ENCODE data around the gene OR52B6. TPM values are rescaled to one million over a fixed set of nuclear protein-coding genes. Genes with fewer than 3 reads are reported as not detected.

The OR52B6 gene
- total and polyA plus RNA-seq, 10 of the 15 experiments (the other 5 are each of a cell fraction or from before 2014, with no cell fraction given) = 0.07 TPM; not detected in 9

DNA sequence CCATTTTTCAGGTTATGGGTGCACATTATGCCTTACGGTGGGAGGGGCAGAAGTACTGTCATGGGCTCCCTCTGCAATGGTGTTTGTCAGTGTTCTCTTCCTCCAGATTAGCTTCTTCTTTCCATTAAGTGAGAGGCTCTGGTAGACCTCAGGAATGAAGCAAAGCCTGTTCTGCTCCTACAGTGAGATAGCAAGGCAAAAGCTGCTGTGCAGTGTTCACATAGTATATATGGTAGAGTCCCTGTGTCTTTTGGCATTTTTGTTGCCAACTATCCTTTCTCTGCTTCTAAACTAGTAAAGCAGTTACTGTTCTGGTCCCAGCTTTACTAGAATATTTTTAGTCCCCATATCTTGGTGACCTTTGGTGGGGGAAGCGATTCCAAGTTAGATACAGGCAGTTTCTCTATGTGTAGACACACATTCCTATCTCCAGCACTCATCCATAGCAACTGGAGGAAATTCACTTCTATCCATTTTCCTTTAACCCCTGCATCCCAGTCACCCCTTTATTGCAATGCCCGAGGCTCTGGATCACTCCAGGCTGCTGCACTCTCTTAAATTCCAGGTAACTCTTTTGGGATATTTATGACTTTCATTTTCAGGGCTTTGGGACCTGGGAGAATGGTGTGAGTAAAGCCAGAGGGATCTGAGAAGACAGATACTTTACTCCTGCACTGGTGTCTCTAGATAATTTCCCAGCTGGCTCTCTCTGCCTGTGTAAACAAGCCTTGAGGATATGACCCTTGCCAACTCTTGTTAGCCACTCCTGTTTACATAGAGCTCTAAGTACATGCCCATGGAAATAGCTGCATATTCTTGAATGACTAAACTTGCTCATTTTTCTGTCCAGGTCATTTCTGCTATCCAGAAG, 40.2 kb downstream of the OR52B6 start:
- Histone ChIP-seq H3K4me1 (ENCODE audit: control insufficient read depth, insufficient read depth, low read length) (peaks cover under 1% of the 10 kb centered on the region; the same call in 1 of the 2 replicates), H3K36me3 (ENCODE audit: control insufficient read depth in 2 of 2, insufficient read depth in 2 of 2, low read length in 1 of 2) (no peaks in the 10 kb centered on the region), H3K27ac (ENCODE audit: control insufficient read depth, insufficient read depth) (no peak overlapping the region), H3K9ac (ENCODE audit: control insufficient read depth, insufficient read depth, low read length) (no peak overlapping the region), H3K4me2 (ENCODE audit: control insufficient read depth, insufficient read depth) (no peak overlapping the region), H3K27me3 (replicated peaks in 1 of 2; ENCODE audit: control insufficient read depth in 2 of 2, insufficient read depth in 2 of 2, low read length in 1 of 2) (no peaks in the 10 kb centered on the region), H2AFZ (ENCODE audit: control insufficient read depth, low read depth, low read length) (no peak overlapping the region), H4K20me1 (ENCODE audit: control insufficient read depth, insufficient read depth) (no peaks in the 10 kb centered on the region), H3K79me2 (ENCODE audit: control insufficient read depth, insufficient read depth, low read length) (peaks cover 15% of the 10 kb centered on the region), H3K9me3 (replicated peaks; ENCODE audit: control insufficient read depth, insufficient read depth, low read length) (no peaks in the 10 kb centered on the region), H3K4me3 (no peak overlapping the region)
- 87% methylated on average over 3 of the region's 3 CpGs for WGBS (ENCODE audit: insufficient coverage, insufficient replicate concordance, low lambda C conversion rate, missing lambda C conversion rate)
- no peak for ATAC-seq
- DNase-seq (ENCODE audit: low read depth, low spot score) = no peak
- no peak for FAIRE-seq
- POLR2A ChIA-PET = interaction anchor here (0.8 to 1.4 kb wide), 4 partner anchors 11 to 64 kb away, joined by 3 to 4 read pairs (median 3); partner anchors contain the start of gene TRIM5
- intact Hi-C loops (cut with micrococcal nuclease; ENCODE audit: unreplicated experiment) (no loop called here), in situ Hi-C loops (cut with MboI) (loop anchor here (10.0 kb wide), 1 partner anchor 1124 kb away; no protein-coding TSS in a partner anchor)
- no TSS peak for BruUV-seq (replicated peaks)
- CTCF ChIA-PET = interaction anchor here (0.9 kb wide), 1 partner anchor 12 kb away, joined by 3 read pairs; no protein-coding TSS in a partner anchor
- SMC1A ChIA-PET (ENCODE audit: uncharacterized antibody, unreplicated experiment) = interaction anchor here (0.8 to 1.5 kb wide), 6 partner anchors 11 to 732 kb away, joined by 3 to 5 read pairs (median 4); partner anchors contain the start of gene TRIM5
- RAD21 ChIA-PET (ENCODE audit: unreplicated experiment) = interaction anchor here (1.6 kb wide), 1 partner anchor 69 kb away, joined by 4 read pairs; the partner anchor contains the start of gene TRIM22
- TF ChIP-seq ASH2L (IDR thresholded peaks at IDR 0.05; ENCODE audit: borderline replicate concordance, low read depth) (no peak), FOXM1 (IDR thresholded peaks at IDR 0.05; ENCODE audit: low read depth, low read length) (no peak), RCOR1 (conservative IDR thresholded peaks at IDR 0.05; ENCODE audit: low read depth, low read length) (no peak), IRF4 (IDR thresholded peaks at IDR 0.05; ENCODE audit: low read depth, low read length) (no peak), ZNF24 (IDR thresholded peaks at IDR 0.05) (no peak), FOXK2 (IDR thresholded peaks at IDR 0.05) (no peak), STAT3 (IDR thresholded peaks at IDR 0.05; ENCODE audit: low read depth, low read length) (no peak), MYC (IDR thresholded peaks at IDR 0.05; ENCODE audit: insufficient read depth, insufficient read length, insufficient replicate concordance, low read length, severe bottlenecking) (no peak)
- TF ChIP-seq, protein P1, sequence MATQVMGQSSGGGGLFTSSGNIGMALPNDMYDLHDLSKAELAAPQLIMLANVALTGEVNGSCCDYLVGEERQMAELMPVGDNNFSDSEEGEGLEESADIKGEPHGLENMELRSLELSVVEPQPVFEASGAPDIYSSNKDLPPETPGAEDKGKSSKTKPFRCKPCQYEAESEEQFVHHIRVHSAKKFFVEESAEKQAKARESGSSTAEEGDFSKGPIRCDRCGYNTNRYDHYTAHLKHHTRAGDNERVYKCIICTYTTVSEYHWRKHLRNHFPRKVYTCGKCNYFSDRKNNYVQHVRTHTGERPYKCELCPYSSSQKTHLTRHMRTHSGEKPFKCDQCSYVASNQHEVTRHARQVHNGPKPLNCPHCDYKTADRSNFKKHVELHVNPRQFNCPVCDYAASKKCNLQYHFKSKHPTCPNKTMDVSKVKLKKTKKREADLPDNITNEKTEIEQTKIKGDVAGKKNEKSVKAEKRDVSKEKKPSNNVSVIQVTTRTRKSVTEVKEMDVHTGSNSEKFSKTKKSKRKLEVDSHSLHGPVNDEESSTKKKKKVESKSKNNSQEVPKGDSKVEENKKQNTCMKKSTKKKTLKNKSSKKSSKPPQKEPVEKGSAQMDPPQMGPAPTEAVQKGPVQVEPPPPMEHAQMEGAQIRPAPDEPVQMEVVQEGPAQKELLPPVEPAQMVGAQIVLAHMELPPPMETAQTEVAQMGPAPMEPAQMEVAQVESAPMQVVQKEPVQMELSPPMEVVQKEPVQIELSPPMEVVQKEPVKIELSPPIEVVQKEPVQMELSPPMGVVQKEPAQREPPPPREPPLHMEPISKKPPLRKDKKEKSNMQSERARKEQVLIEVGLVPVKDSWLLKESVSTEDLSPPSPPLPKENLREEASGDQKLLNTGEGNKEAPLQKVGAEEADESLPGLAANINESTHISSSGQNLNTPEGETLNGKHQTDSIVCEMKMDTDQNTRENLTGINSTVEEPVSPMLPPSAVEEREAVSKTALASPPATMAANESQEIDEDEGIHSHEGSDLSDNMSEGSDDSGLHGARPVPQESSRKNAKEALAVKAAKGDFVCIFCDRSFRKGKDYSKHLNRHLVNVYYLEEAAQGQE (IDR thresholded peaks at IDR 0.05; ENCODE audit: low read depth, low read length) = no peak
- TF ChIP-seq, protein P2, sequence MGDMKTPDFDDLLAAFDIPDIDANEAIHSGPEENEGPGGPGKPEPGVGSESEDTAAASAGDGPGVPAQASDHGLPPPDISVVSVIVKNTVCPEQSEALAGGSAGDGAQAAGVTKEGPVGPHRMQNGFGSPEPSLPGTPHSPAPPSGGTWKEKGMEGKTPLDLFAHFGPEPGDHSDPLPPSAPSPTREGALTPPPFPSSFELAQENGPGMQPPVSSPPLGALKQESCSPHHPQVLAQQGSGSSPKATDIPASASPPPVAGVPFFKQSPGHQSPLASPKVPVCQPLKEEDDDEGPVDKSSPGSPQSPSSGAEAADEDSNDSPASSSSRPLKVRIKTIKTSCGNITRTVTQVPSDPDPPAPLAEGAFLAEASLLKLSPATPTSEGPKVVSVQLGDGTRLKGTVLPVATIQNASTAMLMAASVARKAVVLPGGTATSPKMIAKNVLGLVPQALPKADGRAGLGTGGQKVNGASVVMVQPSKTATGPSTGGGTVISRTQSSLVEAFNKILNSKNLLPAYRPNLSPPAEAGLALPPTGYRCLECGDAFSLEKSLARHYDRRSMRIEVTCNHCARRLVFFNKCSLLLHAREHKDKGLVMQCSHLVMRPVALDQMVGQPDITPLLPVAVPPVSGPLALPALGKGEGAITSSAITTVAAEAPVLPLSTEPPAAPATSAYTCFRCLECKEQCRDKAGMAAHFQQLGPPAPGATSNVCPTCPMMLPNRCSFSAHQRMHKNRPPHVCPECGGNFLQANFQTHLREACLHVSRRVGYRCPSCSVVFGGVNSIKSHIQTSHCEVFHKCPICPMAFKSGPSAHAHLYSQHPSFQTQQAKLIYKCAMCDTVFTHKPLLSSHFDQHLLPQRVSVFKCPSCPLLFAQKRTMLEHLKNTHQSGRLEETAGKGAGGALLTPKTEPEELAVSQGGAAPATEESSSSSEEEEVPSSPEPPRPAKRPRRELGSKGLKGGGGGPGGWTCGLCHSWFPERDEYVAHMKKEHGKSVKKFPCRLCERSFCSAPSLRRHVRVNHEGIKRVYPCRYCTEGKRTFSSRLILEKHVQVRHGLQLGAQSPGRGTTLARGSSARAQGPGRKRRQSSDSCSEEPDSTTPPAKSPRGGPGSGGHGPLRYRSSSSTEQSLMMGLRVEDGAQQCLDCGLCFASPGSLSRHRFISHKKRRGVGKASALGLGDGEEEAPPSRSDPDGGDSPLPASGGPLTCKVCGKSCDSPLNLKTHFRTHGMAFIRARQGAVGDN (IDR thresholded peaks at IDR 0.05) = no peak
- TF ChIP-seq, protein P3, sequence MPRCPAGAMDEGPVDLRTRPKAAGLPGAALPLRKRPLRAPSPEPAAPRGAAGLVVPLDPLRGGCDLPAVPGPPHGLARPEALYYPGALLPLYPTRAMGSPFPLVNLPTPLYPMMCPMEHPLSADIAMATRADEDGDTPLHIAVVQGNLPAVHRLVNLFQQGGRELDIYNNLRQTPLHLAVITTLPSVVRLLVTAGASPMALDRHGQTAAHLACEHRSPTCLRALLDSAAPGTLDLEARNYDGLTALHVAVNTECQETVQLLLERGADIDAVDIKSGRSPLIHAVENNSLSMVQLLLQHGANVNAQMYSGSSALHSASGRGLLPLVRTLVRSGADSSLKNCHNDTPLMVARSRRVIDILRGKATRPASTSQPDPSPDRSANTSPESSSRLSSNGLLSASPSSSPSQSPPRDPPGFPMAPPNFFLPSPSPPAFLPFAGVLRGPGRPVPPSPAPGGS (IDR thresholded peaks at IDR 0.05; ENCODE audit: borderline replicate concordance, insufficient read depth, low read depth, low read length, poor library complexity, severe bottlenecking) = no peak

Measured in GM12878 (cell line).